GM12891 (cell line): ENCODE data around the gene NUDT16L1.

Experiments used
- PAX5 ChIP-seq: IDR thresholded peaks from 2 replicates; pipeline ENCODE4 v1.6.1; 2011; ENCODE audit warnings: low read length, moderate library complexity, mild to moderate bottlenecking; ENCODE audit not compliant: insufficient read depth, severe bottlenecking
- POLR2A ChIP-seq: IDR thresholded peaks from 2 replicates; pipeline ENCODE4 v1.6.1; 2011; ENCODE audit warnings: low read depth, low read length, control low read depth
- POLR2AphosphoS5 ChIP-seq: IDR thresholded peaks from 2 replicates; pipeline ENCODE4 v1.6.1; 2011; ENCODE audit warnings: low read depth, low read length, control low read depth
- SPI1 ChIP-seq: IDR thresholded peaks from 2 replicates; pipeline ENCODE4 v1.6.1; 2011; ENCODE audit warnings: low read depth, low read length, control low read depth
- TAF1 ChIP-seq: IDR thresholded peaks from 2 replicates; pipeline ENCODE4 v1.6.1; 2011; ENCODE audit warnings: low read depth, low read length, control low read depth

DNA sequence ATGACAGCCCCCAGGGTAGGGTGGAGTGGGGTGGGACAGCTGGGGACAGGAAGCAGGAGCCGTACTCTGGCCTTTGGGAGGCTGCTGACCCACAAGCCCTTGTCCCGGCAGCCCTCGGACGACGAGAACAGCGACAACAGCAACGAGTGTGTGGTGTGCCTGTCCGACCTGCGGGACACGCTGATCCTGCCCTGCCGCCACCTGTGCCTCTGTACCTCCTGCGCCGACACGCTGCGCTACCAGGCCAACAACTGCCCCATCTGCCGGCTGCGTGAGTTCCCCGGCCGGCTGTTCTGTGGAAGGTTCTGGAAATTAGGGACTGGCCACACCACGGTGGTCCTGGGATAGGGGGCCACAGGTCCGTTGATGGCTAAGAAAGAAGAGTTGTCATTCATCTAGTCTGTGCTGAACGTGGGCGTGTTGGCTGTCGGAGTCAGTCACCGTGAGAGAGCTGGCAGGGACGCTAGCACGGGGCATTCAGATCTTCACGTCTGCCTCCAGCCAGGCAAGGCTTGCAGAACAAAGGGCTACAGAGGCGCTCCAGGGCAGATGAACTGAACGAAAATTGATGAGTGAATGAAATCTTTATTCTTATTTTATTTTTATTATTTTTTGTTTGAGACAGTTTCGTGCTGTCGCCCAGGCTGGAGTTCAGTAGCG is 19.8 kb upstream of the NUDT16L1 start:
- TF ChIP-seq POLR2A (no peak), TAF1 (no peak), POLR2AphosphoS5 (no peak), PAX5 (no peak), SPI1 (no peak)
